HG02623 (cell line): ENCODE data around the gene CHST11.

Source experiments
- ATAC-seq: cut with Tn5 transposase; IDR thresholded peaks from one replicate; pipeline ENCODE4 v1.9.1; 2021; ENCODE audit warnings: moderate library complexity; ENCODE audit not compliant: unreplicated experiment

The CHST11 gene

DNA sequence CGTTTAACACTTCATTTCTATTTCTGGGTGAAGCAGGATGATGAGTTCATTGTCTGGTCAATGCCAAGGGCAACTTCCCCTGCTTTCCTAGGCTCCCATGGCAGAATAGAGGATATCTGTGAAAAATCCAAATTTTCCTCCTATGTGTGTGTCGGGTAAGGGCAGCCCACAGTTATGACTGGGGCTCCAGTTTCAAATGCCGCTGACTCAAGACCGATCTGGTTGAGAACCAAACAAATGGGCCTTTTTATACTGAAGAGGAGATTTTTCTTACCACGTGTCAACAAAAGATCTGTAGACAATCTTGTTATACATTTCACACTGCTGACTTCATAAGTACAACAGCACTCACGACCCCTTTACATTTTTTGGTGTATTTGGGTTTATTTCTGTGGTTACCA, 120.8 kb downstream of the CHST11 start:
- ATAC-seq = no peak

GRCh38 chr12:104578453-104578852, 121.7 kb downstream of the CHST11 start:
- ATAC-seq = no peak

GRCh38 chr12:104579718-104580495, 123.2 kb downstream of the CHST11 start:
- ATAC-seq = no peak

- no peak for ATAC-seq
Measured at GRCh38 chr12:104581005-104581570, 124.3 kb downstream of the CHST11 start.

- ATAC-seq = peak; percentile 88
Measured at GRCh38 chr12:104582739-104583138, 126.0 kb downstream of the CHST11 start.

DNA sequence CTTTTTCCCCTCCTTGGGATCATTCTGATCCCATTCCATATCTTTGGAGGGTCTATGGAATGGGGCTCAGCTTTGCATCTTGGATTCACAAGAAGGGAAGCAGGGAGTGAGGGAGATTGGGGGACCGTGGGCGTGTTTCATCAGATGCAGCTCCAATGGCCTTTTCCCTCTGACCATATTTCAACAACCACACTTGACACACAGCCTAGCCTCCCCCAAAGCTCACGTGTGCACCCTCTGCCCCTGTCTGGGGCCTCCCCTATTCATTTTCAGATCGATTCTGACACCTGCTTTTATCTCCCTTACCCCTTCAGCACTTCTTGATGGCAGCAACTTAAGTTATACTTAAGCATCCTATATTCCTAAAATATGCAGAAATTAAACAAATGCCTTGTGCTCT, 126.6 kb downstream of the CHST11 start:
- ATAC-seq = peak; percentile 43

GRCh38 chr12:104585448-104586055, 128.8 kb downstream of the CHST11 start:
- no peak for ATAC-seq

DNA sequence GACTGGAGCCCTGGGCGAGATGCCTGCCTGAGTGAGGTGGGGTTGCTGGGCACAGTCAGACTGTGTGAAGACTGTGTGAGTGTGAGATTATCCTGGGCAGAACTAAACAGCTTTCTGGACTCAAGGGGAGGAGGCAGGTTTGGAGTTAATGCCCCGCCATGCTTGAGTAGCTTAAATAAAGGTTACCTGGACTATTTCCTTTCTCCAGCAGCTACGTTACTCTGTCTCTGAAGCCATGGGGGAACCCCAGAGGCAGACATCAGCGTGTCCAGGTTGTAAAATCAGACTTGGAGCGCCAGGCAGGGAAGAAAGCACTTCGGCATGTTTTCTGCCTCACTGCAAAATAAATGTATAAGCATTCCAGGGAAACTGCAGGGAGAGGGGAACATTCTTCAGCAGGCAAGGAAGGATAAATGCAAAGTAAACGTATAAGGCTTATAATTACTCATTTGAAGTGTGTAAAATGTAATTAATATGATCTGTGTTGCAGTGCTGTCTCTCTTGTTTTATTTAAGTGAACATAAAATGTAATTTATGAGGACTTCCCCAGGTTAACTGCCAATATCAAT, 129.7 kb downstream of the CHST11 start:
- ATAC-seq = no peak

- no peak for ATAC-seq
Measured at GRCh38 chr12:104588047-104588920, 131.5 kb downstream of the CHST11 start.

DNA sequence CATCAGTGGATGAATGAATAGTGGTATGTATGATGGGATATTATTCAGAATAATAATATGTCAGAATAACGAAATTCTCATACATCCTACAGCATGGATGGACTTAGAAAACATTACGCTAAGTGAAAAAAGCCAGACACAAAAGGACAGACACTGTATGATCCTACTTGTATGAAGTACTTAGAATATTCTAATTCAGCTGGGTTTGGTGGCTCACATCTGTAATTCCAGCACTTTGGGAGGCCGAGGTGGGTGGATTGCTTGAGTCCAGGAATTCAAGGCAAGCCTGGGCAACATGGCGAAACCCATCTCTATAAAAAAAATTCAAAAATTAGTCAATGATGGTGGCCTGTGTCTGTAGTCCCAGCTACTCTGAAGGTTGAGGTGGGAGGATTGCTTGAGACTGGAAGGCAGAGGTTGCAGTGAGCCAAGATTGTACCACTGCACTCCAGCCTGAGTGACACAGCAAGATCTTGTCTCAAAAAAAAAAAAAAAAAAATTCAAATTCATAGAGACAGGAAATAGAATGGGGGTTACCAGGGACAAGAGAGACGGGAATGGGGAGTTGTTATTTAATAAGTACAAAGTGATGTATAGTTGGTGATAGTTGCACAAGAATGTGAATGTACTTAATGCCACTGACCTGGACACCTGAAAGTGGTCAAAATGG, 132.3 kb downstream of the CHST11 start:
- no peak for ATAC-seq

- ATAC-seq = no peak
Measured at GRCh38 chr12:104590022-104590421, 133.3 kb downstream of the CHST11 start.

DNA sequence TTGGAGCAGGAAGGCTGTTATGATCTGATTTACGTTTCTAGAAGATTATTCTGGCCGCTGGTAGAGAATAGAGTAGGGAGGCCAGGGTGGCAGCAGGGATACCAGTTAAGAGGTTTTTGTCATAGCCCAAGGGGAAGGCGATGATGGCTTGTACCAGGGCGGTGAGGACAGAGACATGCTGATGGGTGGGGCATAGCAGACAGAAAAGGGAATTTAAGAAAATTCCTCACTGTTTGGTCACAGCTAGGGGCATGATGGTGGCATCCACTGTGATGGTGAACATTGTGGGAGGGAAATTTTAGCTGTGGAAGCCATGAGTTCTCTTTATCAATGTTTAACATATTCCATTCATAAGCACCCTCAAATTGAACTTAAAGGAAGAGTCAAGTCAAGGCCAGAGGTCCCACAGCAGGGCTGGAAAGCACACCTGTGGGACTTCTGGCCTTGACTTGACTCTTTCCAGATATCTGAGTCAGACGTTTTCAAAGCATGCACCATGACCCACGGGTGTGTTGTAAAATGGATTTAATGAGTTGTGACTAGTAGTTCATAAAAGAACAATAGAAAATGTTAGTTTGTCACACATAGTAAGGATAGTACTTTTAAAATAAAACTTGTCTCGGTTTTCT, 134.6 kb downstream of the CHST11 start:
- no peak for ATAC-seq

GRCh38 chr12:104593482-104593881, 136.7 kb downstream of the CHST11 start:
- no peak for ATAC-seq

DNA sequence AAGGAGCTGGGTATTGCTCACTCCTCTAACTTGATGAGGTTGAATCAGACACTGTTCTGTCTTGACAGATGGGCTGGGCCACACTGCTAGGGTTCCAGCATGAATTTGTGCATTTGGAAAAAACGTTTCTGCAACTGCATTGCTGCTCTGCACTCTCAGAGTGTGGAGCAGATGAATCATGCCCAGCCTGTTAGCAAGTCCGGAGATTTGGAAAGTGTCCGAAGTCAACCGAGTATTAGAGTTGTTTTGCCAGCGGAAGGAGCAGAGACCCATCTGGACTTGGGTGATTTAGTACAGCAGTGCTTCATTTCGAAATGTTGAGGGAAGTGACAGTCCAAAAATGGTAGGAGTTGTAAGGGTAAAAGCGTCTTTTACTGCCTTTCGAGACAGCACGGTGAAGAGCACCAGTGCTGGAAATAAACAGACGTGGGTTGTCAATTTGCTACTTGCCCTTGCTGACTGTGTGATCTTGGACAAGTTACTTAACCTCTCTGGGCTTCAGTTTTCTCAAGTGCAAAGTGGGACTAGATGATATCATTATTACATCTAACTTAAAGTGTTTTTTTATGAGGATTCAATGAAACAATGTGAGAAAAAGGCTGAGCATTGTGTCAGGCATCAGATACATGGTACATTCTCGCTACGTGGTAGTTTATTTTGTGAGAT, 139.5 kb downstream of the CHST11 start:
- ATAC-seq = no peak

- no peak for ATAC-seq
Measured at GRCh38 chr12:104596898-104597843, 140.4 kb downstream of the CHST11 start.

- no peak for ATAC-seq
Measured at GRCh38 chr12:104598342-104599271, 141.9 kb downstream of the CHST11 start.
